Measurements from ENCODE around the gene S1PR5.

S1PR5 gene

GRCh38 chr19:10520652-10521318 lies 3.5 kb upstream of the S1PR5 start:
- no peak overlapping the region for H3K27ac ChIP-seq
- TF ChIP-seq ZFX (IDR thresholded peaks at IDR 0.05; ENCODE audit: borderline replicate concordance): no peak
- TF ChIP-seq, protein P1, sequence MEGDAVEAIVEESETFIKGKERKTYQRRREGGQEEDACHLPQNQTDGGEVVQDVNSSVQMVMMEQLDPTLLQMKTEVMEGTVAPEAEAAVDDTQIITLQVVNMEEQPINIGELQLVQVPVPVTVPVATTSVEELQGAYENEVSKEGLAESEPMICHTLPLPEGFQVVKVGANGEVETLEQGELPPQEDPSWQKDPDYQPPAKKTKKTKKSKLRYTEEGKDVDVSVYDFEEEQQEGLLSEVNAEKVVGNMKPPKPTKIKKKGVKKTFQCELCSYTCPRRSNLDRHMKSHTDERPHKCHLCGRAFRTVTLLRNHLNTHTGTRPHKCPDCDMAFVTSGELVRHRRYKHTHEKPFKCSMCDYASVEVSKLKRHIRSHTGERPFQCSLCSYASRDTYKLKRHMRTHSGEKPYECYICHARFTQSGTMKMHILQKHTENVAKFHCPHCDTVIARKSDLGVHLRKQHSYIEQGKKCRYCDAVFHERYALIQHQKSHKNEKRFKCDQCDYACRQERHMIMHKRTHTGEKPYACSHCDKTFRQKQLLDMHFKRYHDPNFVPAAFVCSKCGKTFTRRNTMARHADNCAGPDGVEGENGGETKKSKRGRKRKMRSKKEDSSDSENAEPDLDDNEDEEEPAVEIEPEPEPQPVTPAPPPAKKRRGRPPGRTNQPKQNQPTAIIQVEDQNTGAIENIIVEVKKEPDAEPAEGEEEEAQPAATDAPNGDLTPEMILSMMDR (IDR thresholded peaks at IDR 0.05): no peak

DNA sequence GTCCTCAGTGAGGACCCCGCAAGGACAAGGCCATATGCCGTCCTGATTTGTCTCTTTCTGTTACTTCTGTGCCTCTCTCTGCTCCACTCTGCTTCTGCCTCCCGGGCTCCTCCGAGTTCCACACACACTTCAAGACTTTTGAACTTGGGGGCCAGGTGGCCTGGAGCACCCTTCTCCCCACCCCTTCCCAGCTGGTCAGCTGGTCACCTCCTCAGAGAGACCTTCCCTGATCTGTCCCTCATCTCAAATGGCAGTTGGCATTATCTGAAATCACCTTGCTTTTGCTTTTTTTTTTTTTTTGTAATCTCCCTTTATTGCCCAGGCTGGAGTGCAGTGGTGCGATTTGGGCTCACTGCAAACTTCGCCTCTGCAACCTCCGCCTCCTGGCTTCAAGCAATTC lies 2.2 kb upstream of the S1PR5 start:
- no peak for TF ChIP-seq ZFX (IDR thresholded peaks at IDR 0.05; ENCODE audit: borderline replicate concordance)
- TF ChIP-seq, protein P1 (IDR thresholded peaks at IDR 0.05): no peak
- H3K27ac ChIP-seq: no peak overlapping the region

- peak overlapping the region; percentile 26; the same call in 1 of the 2 replicates for H3K27ac ChIP-seq
- TF ChIP-seq, protein P1 (IDR thresholded peaks at IDR 0.05): no peak
- no peak for TF ChIP-seq ZFX (IDR thresholded peaks at IDR 0.05; ENCODE audit: borderline replicate concordance)
Measured at GRCh38 chr19:10518444-10519361, 1.5 kb upstream of the S1PR5 start.

GRCh38 chr19:10517760-10518443 lies 655 bp upstream of the S1PR5 start:
- TF ChIP-seq, protein P1 (IDR thresholded peaks at IDR 0.05): no peak
- TF ChIP-seq ZFX (IDR thresholded peaks at IDR 0.05; ENCODE audit: borderline replicate concordance): no peak
- peak overlapping the region; percentile 26; the same call in 1 of the 2 replicates for H3K27ac ChIP-seq

- peak overlapping the region; percentile 26; the same call in 1 of the 2 replicates for H3K27ac ChIP-seq
- no peak for TF ChIP-seq ZFX (IDR thresholded peaks at IDR 0.05; ENCODE audit: borderline replicate concordance)
- TF ChIP-seq, protein P1 (IDR thresholded peaks at IDR 0.05): no peak
Measured at GRCh38 chr19:10516671-10517286, 468 bp downstream of the S1PR5 start.

- TF ChIP-seq, protein P1 (IDR thresholded peaks at IDR 0.05): no peak
- TF ChIP-seq ZFX (IDR thresholded peaks at IDR 0.05; ENCODE audit: borderline replicate concordance): no peak
- no peak overlapping the region for H3K27ac ChIP-seq
Measured at GRCh38 chr19:10516064-10516385, 1.2 kb downstream of the S1PR5 start.
